HG02588 (cell line): ENCODE data around the gene PLEKHH3.

ENCODE experiments used
- ATAC-seq: cut with Tn5 transposase; IDR thresholded peaks from one replicate; pipeline ENCODE4 v1.9.1; 2021; ENCODE audit warnings: mild to moderate bottlenecking, moderate library complexity; ENCODE audit not compliant: unreplicated experiment

PLEKHH3 gene

DNA sequence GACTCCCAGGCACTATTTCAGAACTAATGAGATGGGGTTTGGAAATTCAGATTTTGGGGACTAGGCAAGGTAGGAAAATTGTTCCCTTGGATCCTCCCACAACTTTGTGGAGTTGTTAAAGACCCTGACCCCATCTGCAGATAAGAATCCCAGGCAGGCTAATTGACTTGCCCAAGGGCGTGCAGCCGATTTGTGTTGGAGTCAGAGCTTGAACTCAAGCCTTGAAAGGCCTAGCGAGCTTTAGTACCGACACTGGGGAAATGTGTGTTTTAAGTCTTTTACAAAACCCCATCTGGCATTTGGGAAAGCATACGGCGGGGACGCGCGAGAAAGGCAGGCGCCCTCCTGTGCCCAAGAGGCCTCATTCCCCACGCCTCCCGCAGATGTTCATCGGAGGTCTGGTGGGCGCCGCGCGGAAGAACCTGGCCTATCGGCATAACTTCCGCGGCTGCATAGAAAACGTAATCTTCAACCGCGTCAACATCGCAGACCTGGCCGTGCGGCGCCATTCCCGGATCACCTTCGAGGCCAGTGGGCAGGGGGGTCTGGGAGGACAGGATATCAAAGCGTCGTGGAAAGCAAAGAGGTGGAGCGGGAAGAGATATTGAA, 9.8 kb upstream of the PLEKHH3 start:
- ATAC-seq = no peak

DNA sequence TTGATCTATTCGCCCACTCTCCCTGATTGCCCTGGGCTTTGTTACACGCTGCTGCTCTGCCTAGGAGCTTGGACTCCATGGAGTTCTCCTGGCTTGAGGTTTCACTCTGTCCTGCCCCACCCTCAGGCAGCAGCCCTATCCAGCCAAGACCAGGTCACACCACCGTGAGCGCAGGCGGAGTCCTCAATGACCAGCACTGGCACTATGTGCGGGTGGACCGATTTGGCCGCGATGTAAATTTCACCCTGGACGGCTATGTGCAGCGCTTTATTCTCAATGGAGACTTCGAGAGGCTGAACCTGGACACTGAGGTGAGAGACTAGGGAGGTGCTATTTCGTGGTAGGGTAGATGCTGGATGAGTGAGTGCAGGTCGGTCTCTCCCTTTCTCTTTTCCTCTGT, 9.0 kb upstream of the PLEKHH3 start:
- ATAC-seq = no peak

DNA sequence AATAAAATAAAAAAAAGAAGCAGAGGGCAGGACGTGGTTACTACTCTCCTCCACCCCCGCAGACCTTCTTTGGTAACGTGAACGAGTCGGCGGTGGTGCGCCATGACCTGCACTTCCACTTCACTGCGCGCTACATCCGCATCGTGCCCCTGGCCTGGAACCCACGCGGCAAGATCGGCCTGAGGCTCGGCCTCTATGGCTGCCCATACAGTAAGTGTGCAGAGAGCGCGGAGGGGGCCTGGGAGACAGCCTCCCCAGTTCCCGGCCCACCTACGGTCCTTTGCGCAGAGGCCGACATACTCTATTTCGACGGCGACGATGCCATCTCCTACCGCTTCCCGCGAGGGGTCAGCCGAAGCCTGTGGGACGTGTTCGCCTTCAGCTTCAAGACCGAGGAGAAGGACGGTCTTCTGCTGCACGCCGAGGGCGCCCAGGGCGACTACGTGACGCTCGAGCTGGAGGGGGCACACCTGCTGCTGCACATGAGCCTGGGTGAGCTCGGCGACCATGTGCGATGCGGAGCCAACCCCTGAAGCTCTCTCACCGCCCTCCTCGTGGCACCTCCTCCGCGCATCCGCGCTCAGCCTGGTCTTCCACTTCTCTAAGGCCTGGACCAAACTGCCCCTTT, 8.2 kb upstream of the PLEKHH3 start:
- ATAC-seq = no peak

DNA sequence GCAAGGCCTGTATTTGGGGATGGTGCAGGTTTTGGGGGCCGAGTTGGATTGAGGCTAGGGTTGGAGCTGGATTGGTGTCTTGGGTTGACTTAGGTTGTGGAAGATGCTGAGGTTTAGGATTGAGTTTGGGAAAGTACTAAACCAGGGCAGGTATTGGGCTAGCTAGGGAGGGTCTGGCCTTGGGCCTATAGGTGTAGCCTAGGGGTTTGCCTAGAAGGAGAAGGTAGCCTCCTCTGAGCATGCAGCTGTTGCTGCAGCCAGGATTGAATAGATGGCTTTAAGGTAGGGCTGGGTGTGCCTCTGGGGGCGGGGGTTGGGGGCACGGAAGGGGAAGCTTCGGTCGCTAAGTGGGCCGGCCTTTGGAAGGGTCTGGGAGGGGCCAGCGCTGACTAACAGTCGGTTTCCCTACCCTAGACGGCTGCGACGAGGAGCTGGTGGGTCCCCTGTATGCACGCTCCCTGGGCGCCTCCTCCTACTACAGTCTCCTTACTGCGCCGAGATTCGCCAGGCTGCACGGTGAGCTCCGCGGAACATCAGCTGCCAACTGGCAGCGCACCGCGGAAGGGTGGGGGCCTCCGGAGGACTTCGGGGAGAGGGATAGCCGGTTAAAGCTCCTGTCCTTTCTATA, 6.7 kb upstream of the PLEKHH3 start:
- ATAC-seq = no peak

DNA sequence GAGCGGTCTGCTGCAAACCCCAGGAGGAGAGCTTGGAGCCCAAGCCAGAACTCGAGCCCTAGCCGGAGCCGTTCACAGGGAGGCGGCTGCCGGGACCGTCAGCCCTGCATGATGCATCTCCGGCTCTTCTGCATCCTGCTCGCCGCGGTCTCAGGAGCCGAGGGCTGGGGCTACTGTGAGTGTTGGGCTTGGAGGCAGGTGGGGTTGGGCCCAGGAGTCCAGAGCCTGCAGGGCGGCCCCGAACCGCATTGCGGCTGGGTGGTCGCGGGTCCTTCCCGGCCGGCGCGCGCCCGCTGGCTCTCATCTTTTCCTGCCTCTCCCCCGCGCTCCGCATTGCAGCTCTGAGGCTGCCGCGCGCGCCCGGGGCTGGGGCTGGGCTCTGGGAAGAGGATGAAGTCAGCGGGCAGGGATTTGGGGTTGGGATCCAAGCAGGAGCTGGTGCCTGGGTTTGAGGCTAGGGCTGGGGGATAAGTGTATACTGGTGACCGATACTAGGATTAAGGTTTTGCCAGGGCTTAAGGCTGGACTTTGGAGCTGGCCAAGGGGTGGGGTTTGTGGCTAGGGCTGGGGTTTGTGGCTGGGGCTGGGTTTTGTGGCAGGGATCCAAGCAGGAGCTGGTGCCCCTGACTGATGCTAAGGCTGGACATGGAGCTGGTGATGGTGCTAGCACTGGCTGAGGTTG, 6.1 kb upstream of the PLEKHH3 start:
- ATAC-seq = no peak

DNA sequence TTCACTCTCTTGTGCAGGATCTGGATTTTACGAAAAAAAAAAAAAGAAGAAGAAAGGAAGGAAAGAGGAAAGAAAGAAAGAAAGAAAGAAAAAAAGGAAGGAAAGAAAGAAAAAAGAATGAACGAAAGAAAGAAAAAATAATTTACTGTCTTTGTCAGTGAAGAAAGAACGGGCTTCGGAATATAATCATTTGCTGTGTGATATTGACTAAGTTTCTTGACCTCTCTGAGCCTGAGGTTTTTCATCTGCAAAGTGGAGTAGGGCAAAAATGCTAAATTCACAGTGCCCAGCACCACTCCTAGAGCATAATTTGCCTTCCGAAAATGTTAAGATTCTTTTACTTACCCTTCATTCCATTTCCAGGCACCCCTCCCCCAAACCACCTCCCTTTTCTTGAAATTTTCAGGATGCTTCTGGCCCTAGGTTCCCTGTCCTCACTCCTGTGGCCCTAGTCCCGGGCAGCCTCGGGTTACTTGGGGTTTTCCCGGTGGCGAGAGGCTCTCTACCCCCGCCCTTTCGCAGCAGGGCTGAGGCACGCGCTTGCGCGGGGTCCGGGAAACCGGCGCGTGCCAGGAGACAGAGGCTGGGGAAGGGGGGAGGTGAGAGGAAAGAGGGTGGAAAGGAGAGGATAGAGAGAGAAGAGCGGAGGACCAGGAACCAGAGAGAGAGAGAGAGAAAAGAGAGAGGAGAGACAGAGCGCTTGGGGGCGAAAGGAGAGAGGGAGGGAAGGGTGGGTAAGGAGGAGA, 5.4 kb upstream of the PLEKHH3 start, which contains the start of gene CNTNAP1:
Gene CNTNAP1, plus strand, starts transcription at position 556 of the 746 bp plus-strand sequence. CDS start 299 bp downstream, outside the sequence.
- ATAC-seq = no peak

DNA sequence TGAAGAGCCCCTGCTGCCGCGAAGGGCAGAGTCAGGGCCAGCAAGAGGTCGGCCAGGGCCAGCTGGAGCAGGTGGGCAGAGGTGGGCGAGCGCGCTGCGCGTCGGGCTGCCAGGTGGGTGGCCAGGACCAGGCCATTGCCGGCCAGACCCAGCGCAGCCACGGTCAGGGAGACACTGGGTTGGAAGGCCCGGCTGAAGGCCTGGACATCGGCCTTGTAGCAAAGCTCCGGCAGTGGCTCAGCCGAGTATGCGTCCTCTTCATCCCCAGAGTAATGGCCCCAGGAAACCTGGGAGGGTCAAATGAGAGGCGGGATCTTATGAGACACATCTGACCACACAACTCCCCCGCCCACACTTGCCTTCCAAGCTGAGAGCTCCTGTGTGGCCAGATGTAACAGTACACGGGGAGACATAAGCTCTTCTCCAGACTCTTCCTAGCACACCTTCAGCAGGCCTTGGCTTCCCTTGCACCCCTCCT, 3.6 kb upstream of the PLEKHH3 start:
- no peak for ATAC-seq

DNA sequence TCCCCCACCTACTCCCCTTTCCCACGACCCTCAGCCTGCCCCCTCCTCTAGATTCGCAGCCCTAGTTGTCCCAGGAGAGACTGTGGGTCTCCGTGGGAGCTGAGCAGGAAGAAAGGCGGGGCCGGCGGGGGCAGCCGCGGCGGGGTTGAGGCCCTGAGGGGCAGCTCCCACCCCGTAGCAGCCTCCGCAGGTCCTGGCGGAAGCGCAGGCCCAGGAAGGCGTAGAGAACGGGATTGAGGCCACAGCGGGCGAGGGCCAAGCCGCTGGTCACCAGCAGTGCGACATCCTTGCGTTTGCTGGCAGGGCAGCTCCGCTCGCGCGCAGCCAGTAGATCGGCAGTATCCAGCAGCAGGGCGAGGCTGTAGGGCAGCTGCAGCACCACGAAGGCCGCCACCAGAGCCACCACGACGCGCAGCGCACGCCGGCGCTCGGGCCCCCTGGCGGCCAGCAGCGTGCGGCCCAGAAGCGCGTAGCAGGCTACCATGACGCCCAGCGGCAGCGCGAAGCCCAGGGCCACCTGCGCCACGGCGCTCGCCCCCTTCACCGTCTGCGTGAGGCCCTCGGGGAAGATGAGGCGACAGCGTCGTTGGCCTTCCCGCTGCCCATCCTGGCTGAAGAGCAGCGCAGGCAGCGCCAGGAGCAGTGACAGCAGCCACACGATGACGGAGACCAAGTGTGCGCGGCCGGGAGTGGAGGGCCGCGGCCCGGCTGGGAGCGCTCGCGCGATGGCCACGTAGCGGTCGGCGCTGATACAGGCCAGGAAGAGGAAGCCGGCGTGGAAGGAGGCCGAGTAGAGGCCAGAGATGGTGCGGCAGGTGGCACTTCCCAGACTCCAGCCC, 2.9 kb upstream of the PLEKHH3 start:
- ATAC-seq = peak; percentile 19

DNA sequence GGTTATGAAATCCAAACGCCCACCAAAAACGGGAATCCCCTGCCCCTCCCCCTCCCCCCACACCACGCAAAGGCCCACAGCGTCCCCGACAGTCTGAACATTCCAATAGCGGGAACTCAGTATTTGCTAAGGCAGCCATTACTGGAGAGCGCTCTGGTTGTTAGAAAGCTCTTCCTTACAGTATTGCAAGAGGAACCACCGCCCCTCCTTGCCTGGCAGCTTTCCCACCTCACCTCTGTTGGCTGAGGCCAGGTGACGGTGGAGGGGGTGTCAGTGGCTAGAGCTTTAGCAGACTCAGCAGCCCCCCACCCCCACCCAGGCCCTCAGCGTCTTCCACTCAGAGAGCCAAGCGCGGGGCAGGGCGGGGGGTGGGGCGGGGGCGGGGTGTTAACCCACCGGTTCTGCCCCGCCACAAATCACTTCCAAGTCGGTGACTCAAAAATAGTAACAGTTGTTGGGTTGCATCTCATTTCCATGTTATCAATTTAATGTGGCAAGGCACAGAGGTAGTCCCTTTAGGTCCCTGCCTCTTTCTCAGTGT, 2.2 kb upstream of the PLEKHH3 start:
- no peak for ATAC-seq

DNA sequence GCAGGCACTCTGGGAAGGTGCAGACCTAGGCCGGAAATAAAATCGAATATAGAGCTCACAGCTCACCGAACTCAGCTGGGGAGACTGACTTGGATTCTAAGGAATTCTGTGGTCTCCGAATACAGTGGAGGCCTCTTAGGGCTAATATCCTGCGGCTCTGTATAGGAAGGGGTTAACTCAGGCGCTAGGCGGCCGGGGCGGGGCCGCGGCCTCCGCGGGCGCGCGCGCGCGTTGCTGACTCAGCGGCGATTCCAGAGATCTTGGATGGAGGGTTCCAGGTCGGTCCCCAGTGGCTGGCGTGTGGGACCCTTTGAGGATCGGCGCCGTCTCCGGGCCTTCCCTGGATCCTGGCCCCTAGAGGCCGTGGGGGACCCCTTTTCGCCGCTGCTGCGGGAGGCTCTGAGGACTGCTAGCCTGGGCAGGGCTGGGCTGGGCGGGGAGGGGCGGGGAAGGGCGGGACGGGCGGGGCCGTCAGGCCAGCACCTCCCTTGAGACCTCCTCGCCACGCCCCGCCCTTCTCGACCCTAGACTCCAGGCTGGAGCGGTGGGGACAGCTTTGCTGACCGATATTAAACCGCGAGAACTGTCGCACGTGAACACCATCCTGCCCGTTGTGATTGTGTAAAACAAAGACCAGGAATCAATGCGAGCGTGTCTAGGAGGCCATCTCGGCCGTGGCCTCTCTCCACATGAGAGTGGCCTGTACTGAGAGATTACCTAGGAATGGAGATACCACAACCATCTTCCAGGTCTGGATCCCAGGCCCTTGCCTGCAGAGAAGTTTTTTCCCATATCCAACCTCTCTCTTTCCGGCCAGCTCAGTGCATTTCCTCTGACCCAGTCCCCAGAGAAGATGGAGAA, 1.4 kb upstream of the PLEKHH3 start:
- ATAC-seq = peak; percentile 29

DNA sequence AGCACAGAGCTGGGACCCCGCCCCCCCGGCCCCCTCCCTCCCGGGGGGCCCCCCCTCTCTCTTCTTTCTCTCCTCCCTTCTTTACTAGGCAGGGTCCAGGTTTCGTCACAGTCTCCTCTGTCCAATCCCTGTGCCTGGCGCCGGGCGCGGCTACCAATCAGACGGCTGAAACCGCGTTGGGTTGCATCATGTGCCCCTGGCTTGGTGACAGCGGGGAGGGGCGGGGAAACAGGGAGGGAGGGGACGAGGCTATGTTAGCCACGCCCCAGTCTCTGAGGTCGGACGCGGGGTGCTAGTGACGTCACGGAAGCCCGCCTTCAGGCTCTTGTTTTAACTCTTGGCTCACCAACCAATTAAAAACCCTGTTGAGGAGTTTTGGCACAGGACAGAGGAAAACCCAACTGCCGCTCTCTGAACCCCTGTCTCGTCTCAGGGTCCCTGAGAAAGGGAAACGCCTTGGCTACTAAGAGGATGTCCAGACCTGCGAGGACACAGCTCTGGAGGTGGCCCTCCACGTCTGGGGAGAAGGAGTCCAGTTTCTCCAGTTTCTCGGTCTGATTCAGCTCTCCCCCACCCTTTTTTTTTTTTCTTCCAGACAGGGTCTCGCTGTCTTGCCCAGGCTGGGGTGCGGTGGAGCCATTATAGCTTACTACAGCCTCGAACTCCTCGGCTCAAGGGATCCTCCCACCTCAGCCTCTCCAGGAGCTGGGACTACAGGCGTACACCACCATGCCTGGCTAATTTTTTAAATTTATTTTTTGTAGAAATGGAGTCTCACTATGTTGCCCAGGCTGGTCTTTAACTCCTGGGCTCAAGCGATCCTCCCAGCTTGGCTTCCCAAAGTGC, 441 bp upstream of the PLEKHH3 start:
- peak; percentile 61 for ATAC-seq

DNA sequence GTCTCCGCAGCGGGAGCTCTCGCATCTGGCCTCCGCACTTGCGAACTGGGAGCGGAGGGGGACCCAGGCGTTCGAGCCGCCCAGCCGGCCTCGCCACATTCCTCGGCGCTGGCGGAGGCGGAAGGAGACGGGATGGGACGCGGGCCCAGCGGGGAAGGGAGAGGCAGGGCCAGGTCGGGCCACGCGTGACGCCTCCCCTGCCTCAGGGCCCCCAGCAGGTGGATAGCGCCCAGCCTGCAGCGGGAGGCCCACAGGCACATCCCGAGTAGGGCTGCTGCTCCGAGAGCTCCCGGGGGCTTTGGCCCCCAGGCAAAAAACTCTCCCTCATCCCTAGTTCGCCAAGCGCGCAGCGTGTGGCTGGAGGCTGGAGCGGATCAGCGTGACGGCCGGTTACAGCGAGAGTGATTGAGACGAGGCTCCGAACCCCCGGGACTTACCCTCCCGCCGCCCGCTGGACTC, 800 bp downstream of the PLEKHH3 start:
- no peak for ATAC-seq

DNA sequence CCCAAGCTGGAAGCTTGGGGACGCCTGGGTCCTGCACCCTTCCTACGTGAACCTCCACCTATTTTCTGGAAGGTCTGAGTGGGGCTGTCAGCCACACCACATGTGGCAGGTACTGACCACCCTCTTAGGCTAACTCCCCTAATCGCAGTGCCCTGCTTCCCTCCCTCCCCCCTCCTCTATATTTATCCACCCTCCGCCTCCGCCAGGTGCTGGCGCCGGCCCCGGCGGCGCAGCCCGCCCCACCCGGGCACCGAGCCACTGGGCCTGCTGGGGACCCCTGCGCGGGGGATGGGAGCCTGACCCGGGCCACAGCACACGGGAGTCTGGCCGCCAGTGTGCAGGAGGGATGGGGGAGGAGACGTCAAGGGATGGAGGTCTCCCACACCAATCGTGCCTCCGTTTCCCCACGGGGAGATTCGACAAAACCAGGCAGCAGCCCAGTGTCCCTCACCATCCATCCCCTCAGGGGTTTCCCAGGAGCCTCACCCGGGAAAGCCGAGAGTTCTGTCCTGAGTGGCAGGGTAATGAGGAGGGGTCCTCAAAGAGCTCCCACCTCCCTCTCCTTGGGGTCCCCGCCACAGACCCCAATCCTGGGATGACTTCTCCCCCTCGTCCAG, 1.3 kb downstream of the PLEKHH3 start:
- no peak for ATAC-seq

DNA sequence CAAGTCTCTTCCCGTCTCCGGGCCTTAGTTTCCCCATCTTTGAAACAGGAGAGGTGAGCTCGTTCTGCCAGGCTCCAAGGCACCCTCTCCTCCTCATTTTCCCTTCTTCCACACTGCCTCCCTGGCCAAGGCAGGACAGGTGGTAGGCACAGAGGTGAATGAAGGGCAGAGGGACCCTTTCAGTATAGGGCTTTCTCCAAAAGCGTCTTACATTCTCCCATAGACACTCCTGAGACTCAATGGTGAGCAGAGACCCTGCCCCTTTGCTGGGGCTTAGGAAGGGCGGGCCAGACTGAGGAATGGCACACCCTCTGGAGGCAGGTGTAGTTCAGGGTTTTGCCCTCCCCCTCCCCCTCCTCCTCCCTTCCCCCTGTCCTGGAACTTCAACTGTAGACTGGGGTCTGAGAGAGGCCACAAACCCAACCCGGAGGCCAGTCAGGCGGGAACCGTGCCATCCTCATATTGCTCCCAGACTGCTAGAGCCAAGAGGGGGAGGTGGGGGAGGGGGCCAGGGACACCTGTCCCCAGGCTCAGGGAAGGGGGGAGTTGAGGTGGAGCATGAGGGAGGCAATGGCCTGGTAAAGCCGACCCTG, 1.9 kb downstream of the PLEKHH3 start:
- ATAC-seq = no peak

DNA sequence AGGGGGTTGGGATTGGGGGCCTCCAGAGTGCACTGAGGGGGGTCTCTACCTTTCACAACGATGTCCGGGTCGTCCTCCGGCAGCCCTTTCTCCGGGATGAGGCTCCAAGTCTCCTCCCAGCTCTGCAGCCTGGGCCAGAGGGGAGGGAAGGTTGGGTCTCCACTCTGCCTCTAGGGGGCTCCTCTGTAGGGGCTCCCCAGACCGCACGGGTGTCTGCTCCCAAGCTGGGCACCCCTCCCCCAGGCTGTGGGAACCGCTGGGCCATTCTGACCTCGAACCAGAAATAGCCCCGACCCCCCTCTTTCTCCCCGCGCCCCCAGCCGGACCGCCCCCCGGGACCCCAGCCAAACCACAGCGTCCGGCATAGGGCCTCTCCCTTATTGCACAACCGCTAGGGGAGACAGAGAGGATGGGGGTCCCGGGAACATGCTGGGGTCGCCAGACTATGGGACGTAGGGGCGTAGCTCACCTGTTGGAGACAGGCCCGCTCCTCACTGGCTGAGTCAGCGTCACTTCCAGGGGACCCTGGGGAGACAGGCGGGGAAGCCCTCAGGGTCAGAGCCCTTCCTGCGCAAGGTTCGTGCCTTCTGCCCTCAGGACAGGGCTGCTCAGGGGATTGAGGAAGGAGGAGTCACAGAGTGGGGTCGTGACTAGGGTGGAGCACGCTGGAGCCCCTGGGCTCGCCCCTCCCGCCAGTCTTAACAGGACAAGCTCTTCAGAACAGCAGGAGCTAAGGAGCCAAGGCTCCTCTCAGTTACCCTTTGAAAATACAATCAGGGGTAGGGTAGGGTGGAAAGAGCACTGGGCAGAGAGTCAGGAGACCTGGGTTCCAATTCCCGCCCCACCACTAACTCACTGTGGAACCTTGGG, 2.7 kb downstream of the PLEKHH3 start:
- ATAC-seq = no peak

DNA sequence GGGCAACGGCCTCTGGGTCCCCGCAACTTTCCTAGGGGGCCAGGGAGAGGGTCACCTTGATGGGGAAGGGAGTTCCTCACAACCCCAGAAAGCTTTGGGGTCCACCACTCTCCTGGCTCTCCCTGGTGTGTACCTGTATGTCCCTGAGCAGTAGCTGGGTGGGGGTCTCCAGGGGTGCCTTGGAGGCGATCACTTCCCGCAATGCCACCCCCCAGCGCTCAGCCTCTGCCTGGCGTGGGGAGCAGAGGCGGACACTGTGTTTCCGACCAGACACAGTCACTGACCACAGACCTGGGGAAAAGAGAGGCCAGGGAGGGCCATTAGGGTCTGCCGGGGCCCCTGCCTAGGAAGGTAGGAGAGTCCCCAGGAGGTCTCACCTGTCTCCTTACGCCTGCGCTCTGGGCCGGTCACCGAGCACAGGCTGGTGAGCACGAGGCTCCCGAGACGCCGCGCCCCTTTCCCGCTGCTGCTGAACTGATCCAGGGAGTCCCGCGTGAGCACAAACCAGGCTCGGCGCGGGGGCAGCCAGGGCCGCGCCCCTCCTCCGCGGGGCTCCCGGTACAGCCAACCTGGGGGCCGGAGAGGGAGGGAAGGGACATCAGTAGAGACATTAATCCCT, 3.4 kb downstream of the PLEKHH3 start:
- ATAC-seq = no peak
